OCI-LY1 (cell line): ENCODE results near the gene CTDSPL.

Experiments
- EZH2 ChIP-seq: fragments of 200-600 bp; sonication (generic), shearing (Covaris generic); IDR thresholded peaks from 2 replicates; pipeline ENCODE4 v1.8.0; 2017; ENCODE audit warnings: borderline replicate concordance, mixed run types, mild to moderate bottlenecking, antibody characterized with exemption, low read length, moderate library complexity, mixed read lengths
- TF ChIP-seq, protein P1 (sequence below): fragments of 200-600 bp; sonication (generic), shearing (Covaris generic); IDR thresholded peaks from 2 replicates; pipeline ENCODE4 v1.5.1; 2017; ENCODE audit warnings: mild to moderate bottlenecking, antibody characterized with exemption, low read length, moderate library complexity, mixed read lengths

DNA sequence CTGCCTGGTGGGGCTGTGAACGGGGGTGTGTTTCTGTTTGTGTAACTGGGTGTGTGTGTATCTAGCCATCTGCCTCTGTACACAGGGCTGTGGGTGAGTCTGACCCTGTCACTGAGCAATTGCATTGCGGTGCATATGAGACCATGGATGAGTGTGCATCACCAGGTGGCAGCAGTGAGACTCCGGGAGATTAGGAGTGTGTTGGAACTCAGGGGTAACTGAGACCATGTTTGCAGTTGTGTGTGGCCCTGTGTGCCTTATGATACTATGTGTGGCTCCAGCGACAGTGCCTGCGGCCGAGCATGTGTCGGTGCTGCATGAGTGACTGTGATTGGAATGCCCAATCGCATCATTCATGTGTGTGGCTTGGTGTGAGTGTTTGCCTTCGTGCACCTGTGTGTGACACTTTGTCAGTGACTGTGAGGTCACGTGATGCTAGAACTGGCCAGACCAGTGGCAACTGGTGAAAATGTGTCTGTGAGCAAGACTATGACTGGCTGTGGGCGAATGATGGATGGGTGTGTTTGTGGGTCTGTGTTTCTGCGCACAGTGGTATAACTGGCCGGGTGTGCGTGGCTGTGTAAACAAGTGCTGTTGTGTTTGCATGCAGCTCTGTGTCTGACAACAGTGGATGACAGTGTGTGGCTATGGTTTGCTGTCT, 142.9 kb downstream of the CTDSPL start:
- TF ChIP-seq, protein P1, sequence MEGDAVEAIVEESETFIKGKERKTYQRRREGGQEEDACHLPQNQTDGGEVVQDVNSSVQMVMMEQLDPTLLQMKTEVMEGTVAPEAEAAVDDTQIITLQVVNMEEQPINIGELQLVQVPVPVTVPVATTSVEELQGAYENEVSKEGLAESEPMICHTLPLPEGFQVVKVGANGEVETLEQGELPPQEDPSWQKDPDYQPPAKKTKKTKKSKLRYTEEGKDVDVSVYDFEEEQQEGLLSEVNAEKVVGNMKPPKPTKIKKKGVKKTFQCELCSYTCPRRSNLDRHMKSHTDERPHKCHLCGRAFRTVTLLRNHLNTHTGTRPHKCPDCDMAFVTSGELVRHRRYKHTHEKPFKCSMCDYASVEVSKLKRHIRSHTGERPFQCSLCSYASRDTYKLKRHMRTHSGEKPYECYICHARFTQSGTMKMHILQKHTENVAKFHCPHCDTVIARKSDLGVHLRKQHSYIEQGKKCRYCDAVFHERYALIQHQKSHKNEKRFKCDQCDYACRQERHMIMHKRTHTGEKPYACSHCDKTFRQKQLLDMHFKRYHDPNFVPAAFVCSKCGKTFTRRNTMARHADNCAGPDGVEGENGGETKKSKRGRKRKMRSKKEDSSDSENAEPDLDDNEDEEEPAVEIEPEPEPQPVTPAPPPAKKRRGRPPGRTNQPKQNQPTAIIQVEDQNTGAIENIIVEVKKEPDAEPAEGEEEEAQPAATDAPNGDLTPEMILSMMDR, result peak; percentile 88
- TF ChIP-seq EZH2, result no peak
